Measurements from ENCODE around the gene ARL15.

ARL15 gene

DNA sequence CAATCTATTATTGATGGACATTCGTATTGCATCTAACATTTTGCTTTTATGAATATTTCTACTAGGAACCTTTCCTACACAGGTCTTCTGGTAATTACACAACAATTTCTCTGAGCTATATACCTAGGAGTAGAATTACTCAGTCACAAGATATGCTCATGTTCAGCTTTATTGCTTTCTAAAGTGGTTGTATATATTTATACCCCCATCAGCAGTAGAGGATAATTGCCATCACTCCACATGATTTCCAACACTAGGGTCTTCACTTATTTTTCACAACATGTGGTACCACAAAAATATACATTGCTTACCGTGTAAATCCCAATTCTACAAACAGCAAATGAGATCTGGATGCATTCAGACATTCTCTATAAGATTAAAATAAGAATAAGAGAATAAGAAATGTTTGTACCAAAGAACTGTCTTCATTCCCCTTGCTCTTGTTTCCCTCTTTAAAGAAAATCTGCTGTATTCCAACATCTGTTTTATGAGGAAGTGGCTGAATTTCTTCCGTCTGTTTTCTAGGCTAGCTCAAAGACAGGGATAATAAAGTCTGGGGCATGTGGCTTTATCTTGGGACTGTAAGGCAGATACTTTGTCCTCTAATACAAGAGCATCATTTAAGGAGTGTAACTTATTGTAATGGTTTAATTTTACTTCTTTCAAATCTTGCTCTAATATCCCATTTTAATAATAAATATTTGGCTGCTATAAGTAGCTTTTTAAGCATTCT lies 28.2 kb downstream of the ARL15 start:
- no peak for DNase-seq

GRCh38 chr5:54279960-54280359 lies 30.4 kb downstream of the ARL15 start:
- DNase-seq: no peak

- no peak for DNase-seq
Measured at GRCh38 chr5:54278979-54279717, 31.2 kb downstream of the ARL15 start.

DNA sequence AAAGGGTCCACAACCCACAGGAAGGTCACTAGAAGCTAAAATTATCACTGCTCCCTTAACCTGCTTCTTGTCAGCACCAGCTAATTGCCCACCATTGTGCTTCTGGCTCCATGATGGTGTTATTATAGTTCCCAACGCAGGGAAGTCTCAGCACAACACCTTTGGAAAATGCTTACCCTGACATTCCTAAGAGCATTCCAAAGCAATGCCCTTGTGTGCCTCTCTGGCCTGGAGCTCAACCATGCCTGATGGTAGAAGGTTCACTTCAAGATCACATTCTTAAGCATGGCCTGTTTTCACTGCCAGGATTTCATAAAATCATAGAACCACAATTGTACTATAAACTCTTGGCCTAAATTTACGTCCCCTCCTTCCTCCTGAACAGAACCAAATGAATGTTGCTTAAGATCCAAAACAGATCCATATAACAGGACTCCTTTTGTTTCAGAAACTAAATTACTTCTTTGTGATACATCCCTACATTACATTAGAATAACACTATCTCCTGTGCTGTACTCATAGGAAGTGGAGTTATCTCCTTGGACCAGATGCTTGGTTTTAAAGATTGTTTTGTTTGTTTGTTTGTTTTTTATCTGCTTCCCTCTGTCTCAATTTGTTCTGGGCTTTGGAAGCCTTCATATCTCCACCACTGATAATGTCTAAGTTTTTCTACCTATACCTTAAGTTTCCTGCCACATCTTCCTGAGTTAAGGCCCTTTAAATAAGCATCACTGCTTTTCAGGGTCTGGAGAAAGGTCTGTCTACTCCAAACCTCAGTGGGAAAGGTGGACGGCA lies 32.1 kb downstream of the ARL15 start:
- no peak for DNase-seq

DNA sequence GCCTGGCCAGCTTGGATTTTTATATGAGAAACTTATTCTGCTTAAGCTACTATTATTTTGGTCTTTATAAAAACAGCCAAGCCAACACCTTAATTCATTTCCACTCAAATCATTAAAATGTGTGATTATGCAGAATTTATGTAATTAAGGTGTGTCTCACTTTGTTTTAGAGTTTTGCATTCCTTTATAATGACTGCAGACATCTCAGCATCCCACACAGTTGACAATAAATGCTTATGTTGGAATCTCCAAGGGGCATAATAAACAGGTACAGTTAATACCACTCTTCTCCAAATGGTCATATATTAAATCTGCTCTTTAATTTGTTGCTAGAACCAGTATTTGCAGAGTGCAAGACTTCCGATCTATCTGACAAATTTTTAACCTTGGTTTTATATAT lies 34.3 kb downstream of the ARL15 start:
- no peak for DNase-seq

GRCh38 chr5:54275361-54275760 lies 35.0 kb downstream of the ARL15 start:
- no peak for DNase-seq

GRCh38 chr5:54274944-54275343 lies 35.4 kb downstream of the ARL15 start:
- no peak for DNase-seq

- no peak for DNase-seq
Measured at GRCh38 chr5:54273715-54274114, 36.7 kb downstream of the ARL15 start.

DNA sequence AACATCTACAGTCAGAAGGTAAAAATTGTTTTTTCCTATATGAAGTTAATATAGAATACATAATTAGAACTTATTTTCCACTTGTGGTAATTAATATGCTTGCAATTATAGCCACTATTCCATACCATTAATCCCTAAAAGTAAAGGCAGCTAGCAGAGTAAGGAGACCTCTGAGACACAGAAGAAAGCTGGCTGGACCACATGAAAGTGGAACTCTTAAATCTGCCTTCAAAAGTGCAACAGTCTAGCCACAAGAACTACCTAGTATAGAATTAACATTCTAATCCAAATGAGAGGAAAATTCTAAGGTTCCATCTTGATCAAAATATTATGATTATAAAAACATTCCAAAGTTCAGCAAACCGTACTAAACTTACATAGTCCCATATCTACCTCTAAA lies 37.6 kb downstream of the ARL15 start:
- no peak for DNase-seq

DNA sequence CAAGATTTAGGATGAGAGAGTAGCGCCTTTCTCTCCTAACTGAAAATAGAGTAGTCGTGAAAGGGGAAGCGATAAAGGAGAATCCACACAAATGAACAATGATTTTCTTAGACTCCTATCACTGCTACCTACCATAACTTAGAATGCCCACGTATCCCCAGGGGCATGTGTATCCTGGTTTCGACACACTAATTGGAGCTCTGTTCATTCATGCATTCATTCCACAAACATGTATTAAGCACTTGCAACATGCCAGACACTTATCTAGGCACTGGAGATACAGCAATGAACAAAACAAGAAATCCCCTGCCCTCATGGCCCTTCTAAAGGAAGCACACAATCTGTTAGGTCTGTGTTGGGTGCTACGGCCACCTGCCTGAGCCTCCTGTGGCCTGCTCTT lies 40.0 kb downstream of the ARL15 start:
- no peak for DNase-seq

- no peak for DNase-seq
Measured at GRCh38 chr5:54264574-54264973, 45.8 kb downstream of the ARL15 start.

DNA sequence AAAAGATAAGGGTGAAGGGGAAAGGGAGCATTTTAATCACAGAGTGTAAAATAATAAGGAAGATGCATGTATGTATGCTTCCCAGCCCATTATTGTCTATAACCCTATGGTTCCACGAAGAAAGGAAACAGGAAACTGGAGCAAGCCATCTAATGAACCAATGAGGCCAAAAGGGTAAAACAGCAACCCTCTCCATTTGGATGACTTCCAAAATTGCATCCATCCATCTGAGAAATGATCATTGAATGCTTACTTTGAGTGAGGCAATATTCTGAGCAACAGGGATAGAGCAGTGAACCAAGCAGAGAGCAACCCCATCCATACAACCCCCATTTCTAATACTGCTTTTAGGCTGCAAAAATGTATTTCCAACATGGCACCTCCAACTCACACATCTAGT lies 46.9 kb downstream of the ARL15 start:
- DNase-seq: no peak

DNA sequence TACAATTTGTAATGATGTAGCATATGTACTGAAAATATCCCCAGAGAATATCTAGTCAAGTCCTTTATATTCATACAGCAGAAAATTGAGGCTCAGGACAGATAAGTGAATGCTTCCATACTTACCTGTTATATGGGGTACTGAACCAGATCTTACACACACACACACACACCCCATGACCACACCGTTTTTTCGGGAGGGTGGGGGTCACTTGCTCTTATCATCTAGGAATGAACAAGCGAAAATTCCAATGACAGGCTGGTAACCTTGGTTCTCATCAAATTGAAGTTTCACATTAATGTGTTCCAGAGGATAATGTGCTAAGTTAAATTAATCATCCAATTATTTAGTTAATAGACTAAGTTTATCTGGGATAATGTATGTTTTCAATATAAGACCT lies 48.8 kb downstream of the ARL15 start:
- no peak for DNase-seq

DNA sequence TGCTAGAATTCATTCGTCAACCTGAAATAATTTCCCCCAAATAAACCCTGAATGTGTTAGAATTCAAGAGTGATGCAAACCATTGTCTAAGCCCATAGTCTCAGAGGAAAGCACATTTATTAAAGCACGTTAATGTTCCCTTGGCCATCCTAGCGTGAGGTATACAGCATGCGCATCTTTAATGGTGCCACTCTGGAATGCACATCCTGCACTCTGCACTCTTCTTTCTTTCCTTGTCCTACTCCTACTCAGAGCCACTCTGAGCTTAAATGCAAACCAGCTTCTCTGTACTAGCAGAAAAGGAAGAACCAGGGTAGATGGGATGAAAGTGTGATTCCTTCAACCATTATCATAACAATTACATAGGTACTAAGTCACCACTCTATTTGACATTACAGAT lies 50.4 kb downstream of the ARL15 start:
- DNase-seq: no peak

DNA sequence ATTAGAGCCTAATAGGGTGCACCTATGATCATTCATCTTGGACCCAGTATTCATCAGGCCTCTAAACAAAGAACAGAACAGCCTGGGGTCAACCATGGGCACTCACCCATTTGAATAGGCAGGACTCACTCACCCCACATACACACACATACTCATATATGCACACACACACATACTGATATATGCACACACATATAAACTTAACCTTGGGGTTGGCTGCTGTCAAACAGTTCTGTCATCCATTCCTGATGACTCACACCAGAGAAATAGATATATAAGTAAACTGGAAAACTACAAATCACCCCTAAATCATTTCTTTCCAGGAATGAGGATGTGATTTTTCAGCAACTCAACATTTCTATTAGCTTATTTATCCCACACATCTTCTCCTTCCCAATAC lies 51.3 kb downstream of the ARL15 start:
- no peak for DNase-seq

- DNase-seq: no peak
Measured at GRCh38 chr5:54257366-54258118, 52.8 kb downstream of the ARL15 start.

DNA sequence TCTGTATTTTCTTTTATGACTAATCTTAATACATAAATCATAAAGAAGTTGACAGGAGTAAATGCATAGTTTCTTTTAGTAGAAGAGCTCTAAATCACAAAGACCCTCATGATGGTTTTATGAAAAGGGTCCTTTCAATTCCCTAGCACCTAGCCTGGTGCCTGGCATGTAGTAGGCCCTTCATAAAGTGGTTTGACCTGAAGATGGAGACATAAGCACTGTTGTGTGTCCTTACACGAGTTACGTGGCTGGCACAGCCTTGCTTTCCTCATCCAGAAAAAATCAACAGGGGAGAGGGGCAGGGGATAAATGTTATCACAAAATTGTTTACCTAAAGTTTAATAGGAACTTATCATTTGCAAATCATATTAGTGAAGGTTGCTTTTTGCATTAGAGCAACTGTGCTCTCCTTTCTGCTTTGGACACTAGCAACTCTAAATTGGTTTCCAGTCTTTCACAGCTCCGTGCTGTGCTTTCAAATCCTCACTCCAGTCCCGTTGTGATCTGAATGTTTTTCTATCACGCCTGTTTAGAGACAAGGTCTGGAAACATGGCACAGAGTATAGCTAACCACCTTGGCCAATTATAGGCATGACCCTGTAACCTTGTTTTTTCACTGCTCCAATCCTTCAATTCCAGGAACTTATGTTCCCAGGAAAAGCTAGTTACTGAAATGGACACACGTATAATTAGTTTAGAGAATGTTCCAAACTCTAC lies 55.7 kb downstream of the ARL15 start:
- no peak for DNase-seq

DNA sequence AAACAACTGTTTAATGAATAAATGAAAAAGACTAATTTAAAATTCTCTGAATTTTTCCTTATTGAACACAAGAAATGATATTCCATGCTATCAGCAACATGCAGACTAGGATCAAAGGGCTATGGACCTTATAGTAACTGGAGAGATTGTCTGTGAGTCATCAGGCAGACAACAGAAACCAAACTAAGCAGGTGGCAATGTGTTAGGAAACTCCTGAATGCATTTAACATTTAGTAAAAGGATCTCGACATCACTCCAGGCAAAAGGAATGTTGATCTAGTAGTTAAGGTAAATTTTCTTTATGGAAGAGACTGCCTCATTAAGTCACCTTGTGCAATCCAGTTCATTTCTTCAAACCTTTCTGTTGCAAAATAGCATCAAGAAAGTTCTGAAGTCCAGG lies 58.4 kb downstream of the ARL15 start:
- DNase-seq: no peak

- DNase-seq: no peak
Measured at GRCh38 chr5:54249210-54250028, 61.0 kb downstream of the ARL15 start.

GRCh38 chr5:54247226-54247625 lies 63.1 kb downstream of the ARL15 start:
- DNase-seq: no peak

DNA sequence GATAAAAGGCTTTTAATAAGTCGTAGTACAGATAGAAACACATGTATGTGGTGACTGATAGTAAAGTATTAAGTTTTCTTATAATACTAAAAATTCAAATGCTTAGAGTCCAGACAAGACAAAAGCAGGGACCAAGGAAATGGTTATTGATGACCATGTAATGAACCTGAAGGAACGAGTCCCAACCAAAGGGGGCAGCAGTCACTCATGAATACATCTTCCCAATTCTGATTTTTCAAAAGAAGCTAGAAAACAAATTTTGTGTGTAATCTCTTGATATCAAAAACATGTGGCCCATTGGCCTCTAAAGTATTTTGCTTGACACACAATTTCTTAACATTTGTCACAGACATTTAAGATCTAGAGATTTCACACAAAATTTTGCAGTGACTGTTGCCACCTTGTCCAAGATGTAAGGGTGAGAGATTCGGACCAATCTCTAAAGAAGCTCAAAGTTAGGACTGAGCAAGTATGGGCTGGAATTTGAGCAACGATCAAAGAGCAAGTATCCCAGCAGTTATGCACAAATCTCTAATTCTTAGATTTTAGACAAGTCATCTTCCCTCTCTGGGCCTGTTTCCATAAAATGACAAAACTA lies 66.8 kb downstream of the ARL15 start:
- DNase-seq: no peak

Measured in cerebellar nuclear complex (tissue), 1 donor.